ENCODE results near the gene FUT8. TPM values are rescaled to one million over a fixed set of nuclear protein-coding genes. Genes with fewer than 3 reads are reported as not detected.
"Not testable (repeated sequence)": the region's sequence is repeated elsewhere in the genome, so short reads cannot be mapped to it uniquely, and the experiment has no call there.

Gene FUT8
- total RNA-seq, 1 experiment from 2014 or later = 33.0 TPM

DNA sequence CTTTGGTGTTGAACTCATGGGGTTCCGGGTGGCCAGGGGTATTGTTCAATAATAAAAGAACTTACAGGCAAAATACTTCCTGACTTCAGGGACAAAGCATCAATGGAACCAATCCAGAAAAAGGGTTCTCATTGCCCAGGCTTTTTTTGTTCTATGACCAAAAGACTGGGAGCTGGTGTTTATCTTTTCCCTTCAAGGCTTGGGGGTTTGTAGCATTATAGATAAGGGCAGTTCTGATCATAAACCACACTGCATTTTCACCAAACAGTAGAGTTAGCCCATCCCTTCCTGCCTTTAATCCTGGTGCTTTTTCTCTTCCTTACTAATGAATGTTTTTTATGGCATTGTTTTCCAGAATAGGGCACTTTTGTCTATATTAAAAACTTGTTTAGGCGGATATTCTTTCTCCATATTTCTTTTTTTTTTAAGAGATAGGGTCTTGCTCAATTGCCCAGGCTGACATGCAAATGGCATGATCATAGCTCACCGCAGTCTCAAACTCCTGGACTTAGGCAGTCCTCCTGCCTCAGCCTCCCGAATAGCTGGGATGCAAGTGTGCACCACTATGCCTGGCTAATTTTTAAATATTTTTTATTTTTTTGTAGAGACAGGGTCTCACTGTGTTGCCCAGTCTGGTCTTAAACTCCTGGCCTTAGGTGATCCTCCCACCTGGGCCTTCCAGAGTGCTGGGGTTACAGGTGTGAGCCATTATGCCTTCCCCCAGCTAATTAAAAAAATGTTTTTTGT lies 9.7 kb downstream of the FUT8 start:
- H2AFZ ChIP-seq (ENCODE audit: low read length) = no peak overlapping the region
- H3K36me3 ChIP-seq (ENCODE audit: insufficient read depth, low read length) = no peaks in the 10 kb centered on the region
- no peak overlapping the region for H3K4me3 ChIP-seq (ENCODE audit: low read length)
- H3K9me3 ChIP-seq (ENCODE audit: low read length) = no peaks in the 10 kb centered on the region
- H4K20me1 ChIP-seq (ENCODE audit: insufficient read depth, low read depth, low read length) = peaks cover 2% of the 10 kb centered on the region; the same call in 1 of the 2 replicates
- no peak overlapping the region for H3K4me2 ChIP-seq (ENCODE audit: low read depth, low read length, poor library complexity, severe bottlenecking)
- H3K4me1 ChIP-seq (ENCODE audit: low read length) = peaks cover 21% of the 10 kb centered on the region
- H3K9ac ChIP-seq (ENCODE audit: low read length) = no peak overlapping the region
- no peak for DNase-seq
- no peaks in the 10 kb centered on the region for H3K9me2 ChIP-seq (replicated peaks; ENCODE audit: insufficient read depth, low read length)
- peaks cover 80% of the 10 kb centered on the region for H3K79me2 ChIP-seq (ENCODE audit: low read length)
- H3K27ac ChIP-seq (ENCODE audit: low read length) = no peak overlapping the region
- no peaks in the 10 kb centered on the region for H3K27me3 ChIP-seq (ENCODE audit: low read length)

DNA sequence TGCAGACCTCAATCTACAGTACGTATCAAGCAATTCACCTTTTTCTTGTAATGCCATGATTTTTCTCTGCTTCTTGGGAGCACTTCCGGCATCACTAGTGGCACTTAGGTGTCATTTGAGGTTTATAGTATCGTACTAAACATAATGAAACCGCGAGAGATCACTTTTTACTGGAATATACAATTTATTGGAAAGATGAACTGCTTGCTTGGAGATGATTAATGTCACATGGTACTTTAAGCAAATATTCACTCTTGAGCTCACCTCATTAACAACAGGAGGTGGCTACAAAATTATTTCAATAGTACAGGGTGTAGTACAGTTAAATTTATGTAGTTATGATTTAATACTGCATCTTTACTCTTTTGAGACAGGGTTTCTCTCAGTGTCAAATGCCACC lies 11.5 kb downstream of the FUT8 start:
- H3K4me2 ChIP-seq (ENCODE audit: low read depth, low read length, poor library complexity, severe bottlenecking) = no peak overlapping the region
- no peak overlapping the region for H3K4me3 ChIP-seq (ENCODE audit: low read length)
- H2AFZ ChIP-seq (ENCODE audit: low read length) = no peak overlapping the region
- H4K20me1 ChIP-seq (ENCODE audit: insufficient read depth, low read depth, low read length) = peaks cover 2% of the 10 kb centered on the region; the same call in 1 of the 2 replicates
- no peaks in the 10 kb centered on the region for H3K9me3 ChIP-seq (ENCODE audit: low read length)
- H3K27ac ChIP-seq (ENCODE audit: low read length) = no peak overlapping the region
- no peak overlapping the region for H3K9ac ChIP-seq (ENCODE audit: low read length)
- no peak for DNase-seq
- H3K36me3 ChIP-seq (ENCODE audit: insufficient read depth, low read length) = no peaks in the 10 kb centered on the region
- H3K27me3 ChIP-seq (ENCODE audit: low read length) = no peaks in the 10 kb centered on the region
- H3K79me2 ChIP-seq (ENCODE audit: low read length) = peaks cover 83% of the 10 kb centered on the region
- peaks cover 31% of the 10 kb centered on the region for H3K4me1 ChIP-seq (ENCODE audit: low read length)
- no peaks in the 10 kb centered on the region for H3K9me2 ChIP-seq (replicated peaks; ENCODE audit: insufficient read depth, low read length)

DNA sequence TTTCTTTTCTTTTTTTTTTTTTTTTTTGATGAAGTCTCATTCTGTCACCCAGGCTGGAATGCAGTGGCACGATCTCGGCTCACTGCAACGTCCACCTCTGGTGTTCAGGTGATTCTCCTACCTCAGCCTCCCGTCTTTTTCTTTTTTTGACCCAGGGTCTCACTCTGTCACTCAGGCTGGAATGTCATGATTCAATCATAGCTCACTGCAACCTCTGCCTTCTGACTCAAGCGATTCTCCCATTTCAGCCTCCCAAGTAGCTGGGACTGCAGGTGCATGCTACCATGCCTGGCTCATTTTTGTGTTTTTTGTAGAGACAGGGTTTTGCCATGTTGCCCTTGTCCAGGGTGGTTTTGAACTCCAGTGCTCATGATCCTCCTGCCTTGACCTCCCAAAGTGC lies 12.0 kb downstream of the FUT8 start:
- no peak overlapping the region for H3K4me2 ChIP-seq (ENCODE audit: low read depth, low read length, poor library complexity, severe bottlenecking)
- no peak overlapping the region for H2AFZ ChIP-seq (ENCODE audit: low read length)
- no peaks in the 10 kb centered on the region for H3K9me3 ChIP-seq (ENCODE audit: low read length)
- H3K27ac ChIP-seq (ENCODE audit: low read length) = no peak overlapping the region
- peaks cover 34% of the 10 kb centered on the region for H3K4me1 ChIP-seq (ENCODE audit: low read length)
- no peaks in the 10 kb centered on the region for H3K9me2 ChIP-seq (replicated peaks; ENCODE audit: insufficient read depth, low read length)
- H3K79me2 ChIP-seq (ENCODE audit: low read length) = peaks cover 83% of the 10 kb centered on the region
- no peaks in the 10 kb centered on the region for H3K36me3 ChIP-seq (ENCODE audit: insufficient read depth, low read length)
- H3K27me3 ChIP-seq (ENCODE audit: low read length) = no peaks in the 10 kb centered on the region
- no peak overlapping the region for H3K4me3 ChIP-seq (ENCODE audit: low read length)
- H3K9ac ChIP-seq (ENCODE audit: low read length) = no peak overlapping the region
- DNase-seq = no peak
- peaks cover 2% of the 10 kb centered on the region; the same call in 1 of the 2 replicates for H4K20me1 ChIP-seq (ENCODE audit: insufficient read depth, low read depth, low read length)

DNA sequence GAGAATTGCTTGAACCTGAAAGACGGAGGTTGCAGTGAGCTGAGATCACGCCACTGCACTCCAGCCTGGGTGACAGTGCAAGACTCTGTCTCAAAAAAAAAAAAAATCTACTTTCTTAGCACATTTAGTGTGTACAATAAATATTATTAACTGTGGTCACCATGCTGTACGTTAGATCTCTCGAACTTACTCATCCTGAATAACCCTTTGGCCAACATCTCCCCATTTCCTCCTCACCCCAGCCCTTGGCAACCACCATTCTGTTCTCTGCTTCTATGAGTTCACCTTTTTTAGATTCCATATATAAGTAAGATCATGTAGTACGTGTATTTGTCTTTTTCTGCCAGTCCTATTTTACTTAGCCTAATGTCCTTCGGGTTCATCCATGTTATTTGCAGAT lies 13.4 kb downstream of the FUT8 start:
- H3K79me2 ChIP-seq (ENCODE audit: low read length) = peaks cover 83% of the 10 kb centered on the region
- H3K27me3 ChIP-seq (ENCODE audit: low read length) = no peaks in the 10 kb centered on the region
- no peaks in the 10 kb centered on the region for H4K20me1 ChIP-seq (ENCODE audit: insufficient read depth, low read depth, low read length)
- H3K27ac ChIP-seq (ENCODE audit: low read length) = no peak overlapping the region
- DNase-seq = no peak
- H3K9ac ChIP-seq (ENCODE audit: low read length) = no peak overlapping the region
- H3K4me2 ChIP-seq (ENCODE audit: low read depth, low read length, poor library complexity, severe bottlenecking) = no peak overlapping the region
- no peaks in the 10 kb centered on the region for H3K9me2 ChIP-seq (replicated peaks; ENCODE audit: insufficient read depth, low read length)
- H3K9me3 ChIP-seq (ENCODE audit: low read length) = no peaks in the 10 kb centered on the region
- H3K4me1 ChIP-seq (ENCODE audit: low read length) = peaks cover 38% of the 10 kb centered on the region
- no peaks in the 10 kb centered on the region for H3K36me3 ChIP-seq (ENCODE audit: insufficient read depth, low read length)
- no peak overlapping the region for H3K4me3 ChIP-seq (ENCODE audit: low read length)
- no peak overlapping the region for H2AFZ ChIP-seq (ENCODE audit: low read length)

DNA sequence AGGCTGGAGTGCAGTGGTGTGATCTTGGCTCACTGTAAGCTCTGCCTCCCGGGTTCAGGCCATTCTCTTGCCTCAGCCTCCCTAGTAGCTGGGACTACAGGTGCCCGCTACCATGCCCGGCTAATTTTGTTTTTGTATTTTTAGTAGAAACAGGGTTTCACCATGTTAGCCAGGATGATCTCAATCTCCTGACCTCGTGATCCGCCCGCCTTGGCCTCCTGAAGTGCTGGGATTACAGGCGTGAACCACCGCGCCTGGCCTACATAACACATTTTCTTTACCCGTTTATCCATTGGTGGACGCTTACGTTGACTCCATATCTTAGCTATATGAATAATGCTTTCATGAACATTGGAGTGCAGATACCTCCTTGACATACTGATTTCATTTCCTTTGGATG lies 14.4 kb downstream of the FUT8 start:
- H3K9ac ChIP-seq (ENCODE audit: low read length); H3K27ac ChIP-seq (ENCODE audit: low read length); H3K9me3 ChIP-seq (ENCODE audit: low read length); H4K20me1 ChIP-seq (ENCODE audit: insufficient read depth, low read depth, low read length); H3K9me2 ChIP-seq (replicated peaks; ENCODE audit: insufficient read depth, low read length); H3K27me3 ChIP-seq (ENCODE audit: low read length); H3K4me3 ChIP-seq (ENCODE audit: low read length); DNase-seq; H3K36me3 ChIP-seq (ENCODE audit: insufficient read depth, low read length); H2AFZ ChIP-seq (ENCODE audit: low read length): not testable (repeated sequence)
- Histone ChIP-seq H3K79me2 (ENCODE audit: low read length) (peaks cover 81% of the 10 kb centered on the region), H3K4me1 (ENCODE audit: low read length) (peaks cover 45% of the 10 kb centered on the region), H3K4me2 (ENCODE audit: low read depth, low read length, poor library complexity, severe bottlenecking) (peak overlapping the region; percentile 53)

DNA sequence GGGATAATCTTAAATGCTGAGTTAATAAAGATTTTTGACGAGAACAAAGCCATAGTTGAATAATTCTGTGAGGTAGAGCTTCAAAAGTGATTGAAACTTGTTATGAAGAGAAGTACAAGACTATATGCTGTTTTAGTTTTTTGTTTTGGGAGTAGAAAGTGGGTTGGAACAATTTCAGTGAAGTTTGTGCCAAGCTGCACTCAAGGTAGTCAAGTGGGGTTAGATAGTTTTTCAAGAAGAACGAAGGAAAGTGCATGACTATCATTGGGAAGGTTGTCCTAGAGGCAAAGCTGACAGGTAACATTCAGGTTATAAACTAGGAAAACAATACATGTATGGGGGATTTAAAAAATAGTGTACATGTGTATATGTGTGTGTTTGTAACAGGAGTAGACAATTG lies 16.2 kb downstream of the FUT8 start:
- H3K4me1 ChIP-seq (ENCODE audit: low read length) = peaks cover 63% of the 10 kb centered on the region
- peaks cover 81% of the 10 kb centered on the region for H3K79me2 ChIP-seq (ENCODE audit: low read length)
- H3K27me3 ChIP-seq (ENCODE audit: low read length) = no peaks in the 10 kb centered on the region
- no peak overlapping the region for H3K9ac ChIP-seq (ENCODE audit: low read length)
- H3K36me3 ChIP-seq (ENCODE audit: insufficient read depth, low read length) = no peaks in the 10 kb centered on the region
- no peak overlapping the region for H2AFZ ChIP-seq (ENCODE audit: low read length)
- no peak overlapping the region for H3K27ac ChIP-seq (ENCODE audit: low read length)
- no peaks in the 10 kb centered on the region for H3K9me3 ChIP-seq (ENCODE audit: low read length)
- DNase-seq = no peak
- H3K4me2 ChIP-seq (ENCODE audit: low read depth, low read length, poor library complexity, severe bottlenecking) = no peak overlapping the region
- no peaks in the 10 kb centered on the region for H3K9me2 ChIP-seq (replicated peaks; ENCODE audit: insufficient read depth, low read length)
- H3K4me3 ChIP-seq (ENCODE audit: low read length) = no peak overlapping the region
- no peaks in the 10 kb centered on the region for H4K20me1 ChIP-seq (ENCODE audit: insufficient read depth, low read depth, low read length)

DNA sequence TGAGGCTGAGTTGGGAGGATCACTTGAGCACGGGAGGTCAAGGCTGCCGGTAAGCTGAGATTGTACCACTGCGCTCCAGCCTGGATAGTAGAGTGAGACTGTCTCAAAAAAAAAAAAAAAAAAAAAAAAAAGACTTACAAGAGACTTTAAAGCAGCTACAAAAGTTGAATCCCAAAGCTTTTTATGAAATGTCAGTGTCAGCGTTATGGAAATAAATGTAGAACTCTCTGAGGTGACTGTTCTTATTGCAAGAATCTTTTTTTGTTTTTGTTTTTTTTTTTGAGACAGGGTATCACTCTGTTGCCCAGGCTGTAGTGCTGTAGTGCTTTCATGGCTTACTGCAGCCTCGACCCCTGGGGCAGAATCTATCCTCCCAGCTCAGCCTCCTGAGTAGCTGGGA lies 17.2 kb downstream of the FUT8 start:
- Histone ChIP-seq H3K4me1 (ENCODE audit: low read length) (peaks cover 69% of the 10 kb centered on the region), H3K79me2 (ENCODE audit: low read length) (peaks cover 79% of the 10 kb centered on the region), H3K4me3 (ENCODE audit: low read length) (no peak overlapping the region), H4K20me1 (ENCODE audit: insufficient read depth, low read depth, low read length) (no peaks in the 10 kb centered on the region), H3K36me3 (ENCODE audit: insufficient read depth, low read length) (no peaks in the 10 kb centered on the region), H3K9me2 (replicated peaks; ENCODE audit: insufficient read depth, low read length) (no peaks in the 10 kb centered on the region), H2AFZ (ENCODE audit: low read length) (no peak overlapping the region), H3K27ac (ENCODE audit: low read length) (no peak overlapping the region), H3K4me2 (ENCODE audit: low read depth, low read length, poor library complexity, severe bottlenecking) (no peak overlapping the region), H3K9me3 (ENCODE audit: low read length) (no peaks in the 10 kb centered on the region), H3K27me3 (ENCODE audit: low read length) (no peaks in the 10 kb centered on the region), H3K9ac (ENCODE audit: low read length) (no peak overlapping the region)
- no peak for DNase-seq

DNA sequence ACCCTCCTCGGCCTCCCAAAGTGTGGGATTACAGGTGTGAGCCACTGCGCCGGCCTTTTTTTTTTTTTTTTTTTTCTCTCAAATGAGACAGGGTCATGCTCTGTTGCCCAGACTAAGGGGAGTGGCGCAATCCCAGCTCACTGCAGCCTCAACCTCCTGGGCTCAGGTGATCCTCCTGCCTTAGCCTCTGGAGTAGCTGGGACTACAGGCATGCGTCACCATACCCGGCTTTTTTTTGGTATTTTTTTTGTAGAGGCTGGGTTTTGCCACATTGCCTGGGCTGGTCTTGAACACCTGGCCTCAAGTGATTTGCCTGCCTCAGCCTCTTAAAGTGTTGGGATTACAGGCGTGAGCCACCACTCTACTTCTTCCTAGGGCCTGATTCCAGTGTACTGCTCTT lies 18.7 kb downstream of the FUT8 start:
- peaks cover 81% of the 10 kb centered on the region for H3K79me2 ChIP-seq (ENCODE audit: low read length)
- peaks cover 8% of the 10 kb centered on the region for H3K36me3 ChIP-seq (ENCODE audit: insufficient read depth, low read length)
- H3K4me2 ChIP-seq (ENCODE audit: low read depth, low read length, poor library complexity, severe bottlenecking) = peak overlapping the region; percentile 49
- H3K9me3 ChIP-seq (ENCODE audit: low read length) = no peaks in the 10 kb centered on the region
- peaks cover 72% of the 10 kb centered on the region for H3K4me1 ChIP-seq (ENCODE audit: low read length)
- H3K27ac ChIP-seq (ENCODE audit: low read length) = peak overlapping the region; percentile 80
- H2AFZ ChIP-seq (ENCODE audit: low read length) = no peak overlapping the region
- no peak overlapping the region for H3K4me3 ChIP-seq (ENCODE audit: low read length)
- H3K9me2 ChIP-seq (replicated peaks; ENCODE audit: insufficient read depth, low read length) = no peaks in the 10 kb centered on the region
- no peaks in the 10 kb centered on the region for H4K20me1 ChIP-seq (ENCODE audit: insufficient read depth, low read depth, low read length)
- H3K9ac ChIP-seq (ENCODE audit: low read length) = no peak overlapping the region
- no peaks in the 10 kb centered on the region for H3K27me3 ChIP-seq (ENCODE audit: low read length)
- no peak for DNase-seq
